Ishikawa (cell line): ENCODE data around the gene KCNN4.

Experiments used
- CEBPB ChIP-seq: IDR thresholded peaks from 2 replicates; pipeline ENCODE4 v1.6.1; 2012
- CREB1 ChIP-seq: IDR thresholded peaks from 2 replicates; pipeline ENCODE4 v1.6.1; 2012; ENCODE audit warnings: low read depth
- EP300 ChIP-seq: IDR thresholded peaks from 2 replicates; pipeline ENCODE4 v1.6.1; 2012; ENCODE audit warnings: borderline replicate concordance
- FOXM1 ChIP-seq: IDR thresholded peaks from 2 replicates; pipeline ENCODE4 v1.6.1; 2012; ENCODE audit warnings: low read depth, borderline replicate concordance
- RAD21 ChIP-seq: IDR thresholded peaks from 2 replicates; pipeline ENCODE4 v1.6.1; 2012; ENCODE audit warnings: low read depth
- TAF1 ChIP-seq: IDR thresholded peaks from 2 replicates; pipeline ENCODE4 v1.6.1; 2012; ENCODE audit warnings: low read depth, mild to moderate bottlenecking
- TCF12 ChIP-seq: IDR thresholded peaks from 2 replicates; pipeline ENCODE4 v1.6.1; 2012; ENCODE audit warnings: low read depth
- TEAD4 ChIP-seq: IDR thresholded peaks from 2 replicates; pipeline ENCODE4 v1.6.1; 2012
- YY1 ChIP-seq: IDR thresholded peaks from 2 replicates; pipeline ENCODE4 v1.6.1; 2012; ENCODE audit warnings: low read depth
- TF ChIP-seq, protein P1 (sequence below): IDR thresholded peaks from 2 replicates; pipeline ENCODE4 v1.6.1; 2012; ENCODE audit warnings: low read depth, mild to moderate bottlenecking
- TF ChIP-seq, protein P2 (sequence below): IDR thresholded peaks from 2 replicates; pipeline ENCODE4 v1.6.1; 2012

GRCh38 chr19:43767818-43768217 is 13.0 kb downstream of the KCNN4 start:
- TF ChIP-seq YY1 (no peak), CEBPB (no peak), CREB1 (no peak), TCF12 (no peak), EP300 (no peak), RAD21 (no peak), TAF1 (no peak), TEAD4 (no peak), FOXM1 (no peak)
- TF ChIP-seq, protein P1, sequence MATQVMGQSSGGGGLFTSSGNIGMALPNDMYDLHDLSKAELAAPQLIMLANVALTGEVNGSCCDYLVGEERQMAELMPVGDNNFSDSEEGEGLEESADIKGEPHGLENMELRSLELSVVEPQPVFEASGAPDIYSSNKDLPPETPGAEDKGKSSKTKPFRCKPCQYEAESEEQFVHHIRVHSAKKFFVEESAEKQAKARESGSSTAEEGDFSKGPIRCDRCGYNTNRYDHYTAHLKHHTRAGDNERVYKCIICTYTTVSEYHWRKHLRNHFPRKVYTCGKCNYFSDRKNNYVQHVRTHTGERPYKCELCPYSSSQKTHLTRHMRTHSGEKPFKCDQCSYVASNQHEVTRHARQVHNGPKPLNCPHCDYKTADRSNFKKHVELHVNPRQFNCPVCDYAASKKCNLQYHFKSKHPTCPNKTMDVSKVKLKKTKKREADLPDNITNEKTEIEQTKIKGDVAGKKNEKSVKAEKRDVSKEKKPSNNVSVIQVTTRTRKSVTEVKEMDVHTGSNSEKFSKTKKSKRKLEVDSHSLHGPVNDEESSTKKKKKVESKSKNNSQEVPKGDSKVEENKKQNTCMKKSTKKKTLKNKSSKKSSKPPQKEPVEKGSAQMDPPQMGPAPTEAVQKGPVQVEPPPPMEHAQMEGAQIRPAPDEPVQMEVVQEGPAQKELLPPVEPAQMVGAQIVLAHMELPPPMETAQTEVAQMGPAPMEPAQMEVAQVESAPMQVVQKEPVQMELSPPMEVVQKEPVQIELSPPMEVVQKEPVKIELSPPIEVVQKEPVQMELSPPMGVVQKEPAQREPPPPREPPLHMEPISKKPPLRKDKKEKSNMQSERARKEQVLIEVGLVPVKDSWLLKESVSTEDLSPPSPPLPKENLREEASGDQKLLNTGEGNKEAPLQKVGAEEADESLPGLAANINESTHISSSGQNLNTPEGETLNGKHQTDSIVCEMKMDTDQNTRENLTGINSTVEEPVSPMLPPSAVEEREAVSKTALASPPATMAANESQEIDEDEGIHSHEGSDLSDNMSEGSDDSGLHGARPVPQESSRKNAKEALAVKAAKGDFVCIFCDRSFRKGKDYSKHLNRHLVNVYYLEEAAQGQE: no peak
- TF ChIP-seq, protein P2, sequence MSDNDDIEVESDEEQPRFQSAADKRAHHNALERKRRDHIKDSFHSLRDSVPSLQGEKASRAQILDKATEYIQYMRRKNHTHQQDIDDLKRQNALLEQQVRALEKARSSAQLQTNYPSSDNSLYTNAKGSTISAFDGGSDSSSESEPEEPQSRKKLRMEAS: no peak
